Ecto neural progenitor cell (in vitro differentiated cells): Measurements from ENCODE around the gene CHD9.

ENCODE experiments used
- DNase-seq: peaks from one replicate; pipeline ENCODE4 v3.0.0-alpha.2; 2018; ENCODE audit warnings: low spot score

The CHD9 gene

GRCh38 chr16:53372992-53373871 is 318.4 kb downstream of the CHD9 start:
- DNase-seq, result no peak

- DNase-seq, result no peak
These were observed 320.0 kb downstream of the CHD9 start for GRCh38 chr16:53374800-53375199.

GRCh38 chr16:53378138-53378537 is 323.3 kb downstream of the CHD9 start:
- DNase-seq, result no peak
